Measurements from ENCODE around the gene ZBTB22.
"Not testable (repeated sequence)": the region's sequence is repeated elsewhere in the genome, so short reads cannot be mapped to it uniquely, and the experiment has no call there.

Gene ZBTB22, protein sequence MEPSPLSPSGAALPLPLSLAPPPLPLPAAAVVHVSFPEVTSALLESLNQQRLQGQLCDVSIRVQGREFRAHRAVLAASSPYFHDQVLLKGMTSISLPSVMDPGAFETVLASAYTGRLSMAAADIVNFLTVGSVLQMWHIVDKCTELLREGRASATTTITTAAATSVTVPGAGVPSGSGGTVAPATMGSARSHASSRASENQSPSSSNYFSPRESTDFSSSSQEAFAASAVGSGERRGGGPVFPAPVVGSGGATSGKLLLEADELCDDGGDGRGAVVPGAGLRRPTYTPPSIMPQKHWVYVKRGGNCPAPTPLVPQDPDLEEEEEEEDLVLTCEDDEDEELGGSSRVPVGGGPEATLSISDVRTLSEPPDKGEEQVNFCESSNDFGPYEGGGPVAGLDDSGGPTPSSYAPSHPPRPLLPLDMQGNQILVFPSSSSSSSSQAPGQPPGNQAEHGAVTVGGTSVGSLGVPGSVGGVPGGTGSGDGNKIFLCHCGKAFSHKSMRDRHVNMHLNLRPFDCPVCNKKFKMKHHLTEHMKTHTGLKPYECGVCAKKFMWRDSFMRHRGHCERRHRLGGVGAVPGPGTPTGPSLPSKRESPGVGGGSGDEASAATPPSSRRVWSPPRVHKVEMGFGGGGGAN

DNA sequence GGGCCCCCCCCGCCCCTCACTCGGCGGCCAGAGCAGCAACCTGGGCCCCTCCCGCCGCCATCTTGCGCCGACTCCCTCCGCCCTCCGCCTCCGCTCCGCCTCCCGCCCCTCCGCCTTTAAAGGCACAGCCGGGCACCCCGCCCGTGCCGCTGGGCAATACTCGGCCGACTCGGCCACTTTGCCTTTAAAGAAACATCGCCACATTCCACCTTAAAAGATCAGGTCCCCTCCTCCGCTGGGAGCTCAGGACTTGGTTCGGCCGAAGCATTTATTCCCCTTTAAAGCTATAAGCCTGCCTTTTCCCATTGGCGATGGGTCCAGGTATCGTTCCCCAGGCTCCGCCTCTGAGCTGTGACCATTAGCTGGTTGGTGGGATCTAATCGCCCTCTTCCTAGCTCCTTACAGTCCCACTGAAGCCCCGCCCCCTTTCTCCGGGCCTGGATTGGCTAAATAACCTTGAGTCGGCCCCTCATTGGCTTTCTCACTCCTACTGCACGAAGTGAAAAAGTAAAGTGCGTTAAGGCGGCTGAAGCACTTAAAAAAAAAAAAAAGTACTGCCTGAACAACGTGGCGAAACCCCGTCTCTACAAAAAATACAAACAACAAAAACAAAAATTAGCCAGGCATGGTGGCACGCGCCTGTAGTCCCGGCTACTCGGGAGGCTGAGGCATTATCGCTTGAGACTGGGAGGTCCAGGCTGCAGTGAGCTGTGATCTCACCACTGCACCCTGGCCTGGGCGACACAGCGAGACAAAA lies at the start of gene ZBTB22:
TSS of gene ZBTB22 (minus strand) at position 76 of the 757 bp plus-strand sequence. CDS start 828 bp downstream, outside the sequence.
- TF ChIP-seq ZNF274 (IDR thresholded peaks at IDR 0.05; ENCODE audit: low read depth, low read length): no peak
- peak within 1 kb of the TSS; percentile 64; the same call in 1 of the 2 replicates for H3K4me3 ChIP-seq (ENCODE audit: low read length)

DNA sequence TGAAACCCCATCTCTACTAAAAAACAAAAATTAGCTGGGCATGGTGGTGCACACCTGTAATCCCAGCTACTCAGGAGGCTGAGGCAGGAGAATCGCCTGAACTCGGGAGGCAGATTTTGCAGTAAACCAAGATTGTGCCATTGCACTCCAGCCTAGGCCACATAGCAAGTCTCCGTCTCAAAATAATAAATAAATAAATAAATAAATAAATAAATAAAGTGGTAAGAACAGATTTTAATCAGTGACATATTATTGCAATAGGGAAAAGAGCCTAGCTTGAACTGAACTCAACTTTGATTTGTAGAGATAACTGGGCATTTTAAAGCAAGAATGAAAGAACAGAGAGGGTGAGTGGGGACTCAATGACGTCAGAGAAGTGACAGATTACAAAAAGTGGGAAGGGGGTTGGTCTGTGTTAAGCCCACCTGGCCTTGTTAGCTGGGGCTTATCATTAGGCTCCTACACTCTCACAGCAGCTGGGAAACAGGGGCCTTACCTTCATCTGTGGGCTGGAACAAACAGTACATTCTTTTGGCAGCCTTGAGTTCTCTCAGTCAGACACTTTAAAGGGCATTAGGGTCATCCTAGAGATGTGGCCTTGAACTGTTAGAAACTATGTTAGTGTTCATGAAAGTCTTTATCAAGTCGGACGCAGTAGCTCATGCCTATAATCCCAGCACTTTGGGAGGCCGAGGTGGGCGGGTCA lies 49.6 kb upstream of the ZBTB22 start:
- H3K4me3 ChIP-seq (ENCODE audit: low read length): no peak overlapping the region
- no peak for TF ChIP-seq ZNF274 (IDR thresholded peaks at IDR 0.05; ENCODE audit: low read depth, low read length)

DNA sequence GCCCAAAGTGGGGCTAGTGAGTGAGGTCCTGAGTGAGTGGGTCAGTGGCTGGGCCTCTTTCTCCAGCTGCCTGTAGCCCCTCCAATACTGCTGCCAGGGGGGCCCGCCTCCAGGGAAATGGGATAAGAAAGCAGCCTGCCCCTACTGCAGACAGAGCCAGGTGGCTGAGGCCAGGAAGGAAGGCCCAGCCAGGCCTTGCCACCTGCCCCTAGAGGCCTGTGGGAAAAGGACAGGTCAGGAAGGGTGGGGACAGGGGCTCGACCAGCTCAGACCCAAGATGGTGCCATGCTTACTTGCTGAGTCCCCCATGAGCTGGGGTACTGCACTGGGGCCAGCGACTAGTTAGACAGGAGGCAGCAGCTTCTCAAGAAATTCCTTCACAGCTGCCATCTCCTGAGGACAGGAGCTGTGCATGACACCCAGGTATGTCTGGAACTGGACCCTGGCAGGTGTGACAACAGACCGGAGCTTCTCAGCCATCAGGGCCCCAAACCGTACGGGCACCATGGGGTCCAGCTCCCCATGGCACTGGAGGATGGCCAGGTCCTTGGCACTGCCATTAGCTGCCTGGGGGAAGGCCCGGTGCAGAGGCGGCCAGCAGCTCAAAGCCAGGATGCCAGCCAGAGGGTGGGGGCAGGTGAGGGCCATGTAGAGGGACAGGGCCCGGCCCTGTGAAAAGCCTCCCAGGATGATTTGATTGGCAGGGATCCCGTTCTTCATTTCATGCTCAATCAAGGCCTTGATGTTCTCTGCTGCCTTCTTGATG lies 47.8 kb upstream of the ZBTB22 start:
- H3K4me3 ChIP-seq (ENCODE audit: low read length): not testable (repeated sequence)

DNA sequence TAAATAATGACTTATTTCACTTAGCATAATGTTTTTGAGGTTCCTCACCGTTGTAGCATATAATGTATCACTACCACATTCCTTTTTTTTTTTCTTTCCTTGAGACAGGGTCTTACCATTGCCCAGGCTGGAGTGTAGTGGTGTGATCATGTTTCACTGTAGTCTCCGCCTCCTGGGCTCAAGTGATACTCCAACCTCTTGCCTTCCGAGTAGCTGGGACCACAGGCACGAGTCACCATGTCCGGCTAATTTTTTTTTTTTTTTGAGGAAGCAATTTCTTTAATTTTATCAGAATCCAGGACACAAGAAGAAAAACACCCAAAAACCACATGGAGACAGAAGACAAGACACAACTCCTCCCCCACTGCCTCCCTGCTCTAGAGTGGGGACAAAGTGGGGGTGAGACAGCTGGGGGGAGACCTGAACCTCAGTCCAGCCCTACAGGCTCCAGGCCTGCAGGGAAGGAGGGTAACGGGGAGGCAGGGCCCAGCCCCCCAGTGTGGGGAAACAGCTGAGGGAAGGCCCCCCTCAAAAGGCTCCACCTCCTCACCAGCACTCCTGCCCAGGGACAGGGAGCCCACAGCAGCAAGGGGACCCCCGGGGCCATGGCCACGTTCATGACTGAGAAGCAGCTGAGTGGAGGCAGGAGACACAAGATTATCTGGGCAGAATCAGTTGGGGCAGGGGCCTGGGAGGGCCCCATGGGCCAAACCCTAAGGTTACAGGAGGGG lies 47.1 kb upstream of the ZBTB22 start:
- not testable (repeated sequence) for H3K4me3 ChIP-seq (ENCODE audit: low read length)

DNA sequence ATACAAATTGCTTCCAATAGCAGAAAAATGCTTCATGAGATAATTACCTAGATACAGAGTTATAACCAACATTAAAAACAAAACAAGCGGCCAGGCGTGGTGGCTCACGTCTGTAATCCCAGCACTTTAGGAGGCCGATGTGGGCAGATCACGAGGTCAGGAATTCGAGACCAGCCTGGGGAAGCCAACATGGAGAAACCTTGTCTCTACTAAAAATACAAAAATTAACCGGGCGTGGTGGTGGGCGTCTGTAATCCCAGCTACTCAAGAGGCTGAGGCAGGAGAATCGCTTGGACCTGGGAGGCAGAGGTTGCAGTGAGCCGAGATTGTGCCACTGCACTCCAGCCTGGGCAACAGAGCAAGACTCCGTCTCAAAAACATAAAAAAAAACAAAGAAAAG lies 45.9 kb upstream of the ZBTB22 start:
- H3K4me3 ChIP-seq (ENCODE audit: low read length): not testable (repeated sequence)

DNA sequence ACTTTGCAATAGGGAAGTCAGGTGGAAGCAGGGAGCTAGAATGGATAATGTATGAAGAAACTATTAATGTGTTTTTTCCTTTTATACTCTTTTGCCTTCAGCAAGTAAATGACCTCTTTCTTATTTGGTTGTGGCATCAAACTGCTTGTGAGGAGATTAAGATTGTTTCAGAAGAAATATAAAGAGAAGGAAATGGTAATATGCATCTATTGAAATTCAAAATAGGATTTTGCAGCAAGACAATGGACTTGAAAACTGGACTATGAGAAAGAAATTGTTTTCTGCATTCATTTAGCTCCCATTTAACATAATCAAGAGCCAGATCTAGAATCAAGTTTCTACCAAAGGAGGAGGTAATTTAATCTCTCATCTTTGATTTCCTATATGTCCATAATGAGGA lies 41.8 kb upstream of the ZBTB22 start:
- TF ChIP-seq ZNF274 (IDR thresholded peaks at IDR 0.05; ENCODE audit: low read depth, low read length): no peak
- no peak overlapping the region for H3K4me3 ChIP-seq (ENCODE audit: low read length)

DNA sequence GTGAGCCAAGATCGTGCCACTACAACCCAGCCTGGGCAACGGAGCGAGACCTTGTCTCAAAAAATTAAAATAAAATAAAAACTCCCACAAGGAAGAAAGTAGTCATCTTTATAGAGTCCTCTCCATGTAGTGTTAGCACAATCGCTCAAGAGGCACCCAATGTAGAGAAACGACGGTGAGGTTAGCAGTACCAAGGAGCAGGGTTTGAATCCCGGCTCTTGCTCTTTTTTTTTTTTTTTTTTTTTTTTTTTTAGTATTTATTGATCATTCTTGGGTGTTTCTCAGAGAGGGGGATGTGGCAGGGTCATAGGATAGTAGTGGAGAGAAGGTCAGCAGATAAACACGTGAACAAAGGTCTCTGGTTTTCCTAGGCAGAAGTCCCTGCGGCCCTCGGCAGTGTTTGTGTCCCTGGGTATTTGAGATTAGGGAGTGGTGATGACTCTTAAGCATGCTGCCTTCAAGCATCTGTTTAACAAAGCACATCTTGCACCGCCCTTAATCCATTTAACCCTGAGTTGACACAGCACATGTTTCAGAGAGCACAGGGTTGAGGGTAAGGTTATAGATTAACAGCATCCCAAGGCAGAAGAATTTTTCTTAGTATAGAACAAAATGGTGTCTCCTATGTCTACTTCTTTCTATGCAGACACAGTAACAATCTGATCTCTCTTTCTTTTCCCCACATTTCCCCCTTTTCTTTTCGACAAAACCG lies 39.8 kb upstream of the ZBTB22 start:
- H3K4me3 ChIP-seq (ENCODE audit: low read length): not testable (repeated sequence)

DNA sequence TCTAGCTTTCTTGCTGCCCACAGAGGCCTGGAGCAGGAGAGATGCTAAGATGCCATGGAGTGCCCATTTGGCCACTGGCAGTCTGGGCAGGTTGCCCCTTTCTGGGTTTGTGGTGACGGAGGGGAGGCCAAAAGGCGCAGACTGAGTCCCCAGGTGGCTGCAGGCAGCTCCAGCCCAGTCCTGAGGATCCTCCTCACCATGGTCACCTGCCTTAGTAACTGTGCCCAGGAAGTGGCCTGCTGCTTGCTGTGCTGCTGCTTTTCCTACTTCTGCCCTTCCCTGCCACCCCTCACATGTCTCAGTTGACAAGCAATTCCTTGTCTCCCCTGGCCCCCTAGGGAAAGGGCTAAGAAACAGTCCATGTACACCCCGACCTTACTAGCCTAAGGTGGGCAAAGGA lies 38.8 kb upstream of the ZBTB22 start:
- H3K4me3 ChIP-seq (ENCODE audit: low read length): no peak overlapping the region
- TF ChIP-seq ZNF274 (IDR thresholded peaks at IDR 0.05; ENCODE audit: low read depth, low read length): no peak

DNA sequence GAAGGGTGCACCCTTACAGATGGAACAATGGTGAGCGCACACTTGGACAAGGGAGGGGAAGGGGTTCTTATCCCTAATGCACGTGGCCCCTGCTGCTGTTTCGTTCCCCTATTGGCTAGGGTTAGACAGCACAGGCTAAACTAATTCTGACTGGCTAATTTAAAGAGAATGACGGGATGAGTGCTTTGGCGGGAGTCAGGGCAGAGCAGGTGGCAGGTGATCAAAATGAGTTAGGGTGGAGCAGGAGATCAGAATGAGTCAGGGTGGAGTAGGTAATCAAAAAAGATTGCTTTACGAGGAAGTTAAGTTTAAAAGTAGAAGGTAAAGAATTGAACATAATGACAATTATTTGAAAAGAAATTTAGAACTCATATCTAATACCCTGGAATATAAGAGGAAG lies 38.3 kb upstream of the ZBTB22 start:
- not testable (repeated sequence) for H3K4me3 ChIP-seq (ENCODE audit: low read length)

DNA sequence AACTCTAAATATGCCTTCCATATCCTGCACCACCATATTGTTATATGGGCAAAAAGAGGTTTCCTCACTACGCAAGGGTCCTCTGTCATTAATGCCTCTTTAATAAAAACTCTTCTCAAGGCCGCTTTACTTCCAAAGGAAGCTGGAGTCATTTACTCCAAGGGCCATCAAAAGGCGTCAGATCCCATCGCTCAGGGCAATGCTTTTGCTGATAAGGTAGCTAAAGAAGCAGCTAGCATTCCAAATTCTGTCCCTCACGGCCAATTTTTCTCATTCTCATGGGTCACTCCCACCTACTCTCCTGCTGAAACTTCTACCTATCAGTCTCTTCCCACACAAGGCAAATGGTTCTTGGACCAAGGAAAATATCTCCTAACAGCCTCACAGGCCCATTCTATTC lies 30.3 kb upstream of the ZBTB22 start:
- no peak for TF ChIP-seq ZNF274 (IDR thresholded peaks at IDR 0.05; ENCODE audit: low read depth, low read length)

DNA sequence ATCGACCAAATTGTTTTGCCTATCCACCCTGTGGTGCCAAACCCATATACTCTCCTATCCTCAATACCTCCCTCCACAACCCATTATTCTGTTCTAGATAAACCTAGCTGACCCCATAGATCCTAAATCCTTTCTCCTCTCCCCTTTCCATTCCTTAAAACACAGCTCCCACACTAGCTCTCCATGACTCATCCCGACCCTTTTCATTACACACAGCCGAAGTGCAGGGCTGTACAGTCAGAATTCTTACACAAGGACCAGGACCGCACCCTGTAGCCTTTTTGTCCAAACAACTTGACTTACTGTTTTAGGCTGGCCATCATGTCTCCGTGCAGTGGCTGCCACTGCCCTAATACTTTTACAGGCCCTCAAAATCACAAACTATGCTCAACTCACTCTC lies 29.4 kb upstream of the ZBTB22 start:
- H3K4me3 ChIP-seq (ENCODE audit: low read length): not testable (repeated sequence)

More for the DNA sequence above, 30.3 kb upstream of the ZBTB22 start:
- H3K4me3 ChIP-seq (ENCODE audit: low read length): no peak overlapping the region

DNA sequence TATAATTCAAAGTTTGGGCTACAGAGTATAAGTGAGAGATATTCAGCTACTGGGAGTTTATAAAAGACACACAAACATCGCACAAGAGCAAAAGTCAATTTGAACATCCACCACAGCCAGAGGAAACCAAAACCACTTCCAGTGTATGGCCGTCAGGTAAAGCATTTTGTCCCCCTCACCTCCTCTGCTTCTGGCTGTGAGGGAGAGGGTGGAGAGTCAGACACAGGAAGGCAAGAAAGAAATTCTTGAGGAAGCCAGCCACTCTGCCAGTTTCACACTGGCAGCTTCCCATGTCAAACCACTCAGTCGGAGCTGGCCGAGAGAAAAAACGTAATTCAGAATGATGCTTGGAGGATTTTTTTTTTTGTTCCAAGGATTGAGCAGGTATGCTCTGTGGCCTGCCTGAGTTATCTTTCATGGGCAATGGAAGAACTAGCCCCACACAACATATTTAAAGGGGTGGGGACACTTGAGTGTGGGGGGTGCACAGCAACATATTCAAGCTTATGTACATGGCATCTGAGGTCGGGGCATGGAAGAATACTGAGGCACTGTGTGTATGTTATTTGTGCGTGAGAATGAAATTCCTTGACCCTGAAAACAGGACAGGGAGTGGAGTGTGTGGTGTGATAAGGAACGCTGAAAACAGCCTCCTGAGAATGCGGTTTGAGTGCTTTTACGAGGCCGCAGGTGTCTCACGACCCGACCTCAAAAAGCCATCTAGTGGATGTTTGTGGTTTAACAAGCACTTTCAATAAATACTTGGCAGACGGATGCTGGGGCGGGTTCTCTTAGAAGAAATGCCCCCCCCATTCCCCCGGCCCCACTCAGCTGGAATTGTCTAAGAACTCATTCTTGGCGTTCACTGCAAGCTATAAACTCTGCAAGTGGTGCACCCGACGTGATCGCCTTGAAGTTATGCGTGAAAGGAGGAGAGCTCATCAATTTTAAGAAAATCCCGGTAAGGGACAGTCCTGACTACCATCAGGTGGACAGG lies 27.5 kb upstream of the ZBTB22 start:
- TF ChIP-seq ZNF274 (IDR thresholded peaks at IDR 0.05; ENCODE audit: low read depth, low read length): no peak
- peak overlapping the region; percentile 25; the same call in 1 of the 2 replicates for H3K4me3 ChIP-seq (ENCODE audit: low read length)
